IMR-90 (cell line): ENCODE measurements around the gene CHRNB4. TPM values are rescaled to one million over a fixed set of nuclear protein-coding genes. Genes with fewer than 3 reads are reported as not detected.

ENCODE experiments used
- ATAC-seq: fragments of 200-7000 bp; cut with Tn5 transposase; 2 replicates; pipeline ENCODE4 v1.9.1; 2020; ENCODE audit warnings: low read depth, mild to moderate bottlenecking, moderate library complexity
- BruUV-seq: library from RNA; stranded (reverse); fragments of 400-500 nt; replicated peaks from 2 replicates; lab custom pipeline; 2021; lab: Mats Ljungman, UMichigan
- CTCF ChIA-PET: fragments of 300-600 bp; formaldehyde crosslinking; extraction: SDS; loops from one replicate; lab custom pipeline; 2021; ENCODE audit warnings: antibody characterized with exemption; lab: Yijun Ruan, JAX
- POLR2A ChIA-PET: fragments of 300-600 bp; sonication (Branson Sonifier 250); formaldehyde crosslinking; loops from one replicate; lab custom pipeline; 2022; ENCODE audit warnings: antibody characterized with exemption; ENCODE audit not compliant: unreplicated experiment; lab: Charles Lee
- DNase-seq: peaks from one replicate; pipeline ENCODE4 v3.0.0; 2013
- H2AFZ ChIP-seq: replicated peaks from 2 replicates; pipeline ENCODE3; 2013; ENCODE audit warnings: low read length, mild to moderate bottlenecking; ENCODE audit not compliant: poor library complexity
- H2AK5ac ChIP-seq: 2 replicates; pipeline ENCODE4 v1.6.1; 2013; ENCODE audit warnings: low read depth, low read length, inconsistent platforms
- H2AK9ac ChIP-seq: replicated peaks from 2 replicates; pipeline ENCODE3; 2013; ENCODE audit warnings: mild to moderate bottlenecking, low read depth, low read length, moderate library complexity; ENCODE audit not compliant: poor library complexity
- H2BK120ac ChIP-seq: 2 replicates; pipeline ENCODE4 v1.6.1; 2013; ENCODE audit warnings: low read depth, low read length, inconsistent platforms
- H2BK15ac ChIP-seq: 3 replicates; pipeline ENCODE4 v1.6.1; 2013; ENCODE audit warnings: low read depth, low read length, inconsistent platforms
- H2BK20ac ChIP-seq: 2 replicates; pipeline ENCODE4 v1.6.1; 2013; ENCODE audit warnings: low read depth, mild to moderate bottlenecking, inconsistent platforms, low read length, moderate library complexity
- H2BK5ac ChIP-seq: 2 replicates; pipeline ENCODE4 v1.6.1; 2013; ENCODE audit warnings: mild to moderate bottlenecking, low read depth, low read length, inconsistent platforms; ENCODE audit not compliant: poor library complexity, severe bottlenecking
- H3K14ac ChIP-seq: replicated peaks from 2 replicates; pipeline ENCODE4 v1.6.1; 2013; ENCODE audit warnings: low read depth, low read length, inconsistent platforms
- H3K18ac ChIP-seq: 2 replicates; pipeline ENCODE4 v1.6.1; 2013; ENCODE audit warnings: low read depth, low read length, control low read depth
- H3K23ac ChIP-seq: 2 replicates; pipeline ENCODE4 v1.6.1; 2013; ENCODE audit warnings: low read depth, low read length, inconsistent platforms
- H3K27ac ChIP-seq: 2 replicates; pipeline ENCODE4 v1.5.1; 2013; ENCODE audit warnings: mild to moderate bottlenecking, control low read depth, low read length; ENCODE audit not compliant: insufficient read depth
- H3K27me3 ChIP-seq: 2 replicates; pipeline ENCODE4 v1.6.1; 2013; ENCODE audit warnings: low read length; ENCODE audit not compliant: control insufficient read depth, insufficient read depth
- H3K36me3 ChIP-seq: 2 replicates; pipeline ENCODE4 v1.6.1; 2013; ENCODE audit warnings: low read length, mixed read lengths; ENCODE audit not compliant: control insufficient read depth, insufficient read depth
- H3K4ac ChIP-seq: 2 replicates; pipeline ENCODE4 v1.6.1; 2013; ENCODE audit warnings: low read depth, low read length, inconsistent platforms
- H3K4me1 ChIP-seq: 2 replicates; pipeline ENCODE4 v1.6.1; 2013; ENCODE audit warnings: low read length, mixed read lengths; ENCODE audit not compliant: control insufficient read depth, insufficient read depth
- H3K4me2 ChIP-seq: 2 replicates; pipeline ENCODE4 v1.6.1; 2013; ENCODE audit warnings: low read depth, mild to moderate bottlenecking, control low read depth, low read length, moderate library complexity
- H3K4me3 ChIP-seq: 2 replicates; pipeline ENCODE4 v1.5.1; 2013; ENCODE audit warnings: low read depth, mild to moderate bottlenecking, control low read depth, low read length, moderate library complexity; ENCODE audit not compliant: insufficient read depth
- H3K56ac ChIP-seq: 2 replicates; pipeline ENCODE4 v1.6.1; 2013; ENCODE audit warnings: low read length, inconsistent platforms; ENCODE audit not compliant: insufficient read depth; ENCODE audit errors: extremely low read depth
- H3K79me1 ChIP-seq, 2 experiments: 2 replicates each; pipeline ENCODE4 v1.6.1; 2013; ENCODE audit warnings: low read length in 2 of 2, inconsistent platforms in 1 of 2, low read depth in 1 of 2
- H3K9ac ChIP-seq: 2 replicates; pipeline ENCODE4 v1.6.1; 2013; ENCODE audit warnings: low read depth, low read length, control low read depth
- H3K9me1 ChIP-seq: 2 replicates; pipeline ENCODE4 v1.6.1; 2013; ENCODE audit warnings: low read length, inconsistent platforms; ENCODE audit not compliant: insufficient read depth
- H3K9me3 ChIP-seq: 2 replicates; pipeline ENCODE4 v1.6.1; 2013; ENCODE audit warnings: low read length; ENCODE audit not compliant: control insufficient read depth, insufficient read depth
- H4K20me1 ChIP-seq: 2 replicates; pipeline ENCODE4 v1.6.1; 2013; ENCODE audit warnings: low read length, inconsistent platforms; ENCODE audit not compliant: insufficient read depth
- H4K5ac ChIP-seq: 2 replicates; pipeline ENCODE4 v1.6.1; 2013; ENCODE audit warnings: mild to moderate bottlenecking, low read depth, low read length, control low read depth
- H4K8ac ChIP-seq, 2 experiments: 2 replicates each; pipeline ENCODE4 v1.6.1; 2013; ENCODE audit warnings: low read depth in 2 of 2, low read length in 2 of 2, control low read depth in 1 of 2, inconsistent platforms in 1 of 2
- H4K91ac ChIP-seq: 2 replicates; pipeline ENCODE4 v1.6.1; 2013; ENCODE audit warnings: low read depth, low read length, inconsistent platforms; ENCODE audit not compliant: insufficient read depth
- CEBPB ChIP-seq: IDR thresholded peaks from 2 replicates; pipeline ENCODE4 v1.6.1; 2012; ENCODE audit warnings: low read depth, low read length, improper control_type of control experiment
- CHD1 ChIP-seq: IDR thresholded peaks from 2 replicates; pipeline ENCODE4 v1.6.1; 2012; ENCODE audit warnings: low read depth, low read length, improper control_type of control experiment
- RFX5 ChIP-seq: IDR thresholded peaks from 2 replicates; pipeline ENCODE4 v1.8.0; 2012; ENCODE audit warnings: low read depth, mild to moderate bottlenecking, low read length, moderate library complexity
- SMC3 ChIP-seq: fragments of 150-350 bp; IDR thresholded peaks from 2 replicates; pipeline ENCODE4 v1.6.1; 2016; ENCODE audit warnings: low read depth, mild to moderate bottlenecking, antibody characterized with exemption, low read length, moderate library complexity
- WGBS, 2 experiments: methylation state at CpG; one replicate each; pipeline versions ENCODE4 v1.1.5 to v1.1.7; 2013; ENCODE audit warnings: missing lambda C conversion rate in 2 of 2; ENCODE audit not compliant: insufficient read length in 1 of 2; ENCODE audit errors: extremely low coverage in 2 of 2; 5-methylcytosine and 5-hydroxymethylcytosine counted together
- dilution Hi-C: fragments of 300-500 bp; cut with HindIII; formaldehyde crosslinking; loops from one replicate; pipeline ENCODE4 v1.14.3; 2018; ENCODE audit warnings: low sequenced_read_pairs; ENCODE audit not compliant: unreplicated experiment
- in situ Hi-C: fragments of 300-500 bp; cut with MboI; formaldehyde crosslinking; loops from 3 replicates; pipeline ENCODE4 v1.14.3; 2019; ENCODE audit warnings: low sequenced_read_pairs, inconsistent platforms, mixed read lengths
- intact Hi-C: fragments of 100-400 bp; cut with micrococcal nuclease; formaldehyde crosslinking; loops from 2 replicates; pipeline ENCODE4 v1.10.0; 2022
- polyA plus RNA-seq, 3 experiments: library from polyadenylated mRNA; depleted of rRNA; stranded (reverse); fragments of >200 nt; gene quantifications; 2 replicates each; pipeline ENCODE4 v1.2.3, GENCODE V29; 2012; ENCODE audit warnings: low replicate concordance in 1 of 3
- total RNA-seq: library from RNA; depleted of rRNA; stranded (reverse); fragments of >200 nt; gene quantifications from 2 replicates; pipeline ENCODE4 v1.2.3, GENCODE V29; 2012

The CHRNB4 gene
- total and polyA plus RNA-seq, 2 of the 4 experiments (the other 2 are of a cell fraction): not detected

DNA sequence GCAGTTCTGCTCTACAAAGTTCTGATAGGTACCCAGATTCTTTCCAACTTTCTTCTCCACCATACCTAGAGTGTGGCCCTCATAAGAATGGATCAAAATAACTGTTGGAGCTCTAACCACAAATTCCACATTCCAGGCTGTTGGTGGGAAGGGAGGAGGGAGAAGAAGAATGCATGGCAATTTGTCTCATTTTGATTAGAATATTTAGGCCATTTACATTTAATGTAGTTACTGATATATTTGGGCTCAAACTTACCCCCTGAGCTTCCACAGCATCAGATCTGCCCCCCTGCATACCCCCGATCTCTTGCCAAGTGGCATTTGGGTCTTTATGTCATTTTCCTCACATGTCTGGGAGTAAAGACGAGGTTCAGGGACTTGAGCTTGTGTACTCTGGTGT, 7.7 kb downstream of the CHRNB4 start:
- TF ChIP-seq CHD1 (no peak), SMC3 (no peak), RFX5 (no peak), CEBPB (no peak)
- dilution Hi-C loops: no loop called here
- Histone ChIP-seq H4K91ac (no peak overlapping the region), H3K14ac (no peak overlapping the region), H3K4me3 (no peak overlapping the region), H2BK15ac (no peak overlapping the region), H3K9me1 (no peaks in the 10 kb centered on the region), H3K4ac (no peak overlapping the region), H2AK5ac (no peak overlapping the region), H3K79me1 (no peaks in the 10 kb centered on the region), H3K27ac (no peak overlapping the region), H3K4me2 (no peak overlapping the region), H3K36me3 (no peaks in the 10 kb centered on the region), H3K4me1 (no peaks in the 10 kb centered on the region), H3K9ac (no peak overlapping the region), H3K9me3 (peaks cover 5% of the 10 kb centered on the region), H4K20me1 (no peaks in the 10 kb centered on the region), H4K5ac (no peak overlapping the region), H2AK9ac (no peak overlapping the region), H3K23ac (no peak overlapping the region), H3K18ac (no peak overlapping the region), H2BK120ac (no peak overlapping the region), H3K27me3 (peaks cover 43% of the 10 kb centered on the region), H4K8ac (no peak overlapping the region), H3K56ac (no peak overlapping the region), H2AFZ (no peak overlapping the region), H2BK5ac (no peak overlapping the region), H2BK20ac (no peak overlapping the region)
- no peak for DNase-seq
- in situ Hi-C loops: no loop called here
- intact Hi-C loops: no loop called here
- no CpG with 5 or more reads among the region's 2 CpGs for WGBS, 2 experiments
- CTCF ChIA-PET: no interaction called here
- POLR2A ChIA-PET: no interaction called here
- BruUV-seq: no TSS peak
- no peak for ATAC-seq
